Panc1 (cell line): ENCODE measurements around the gene MICAL2. TPM values are rescaled to one million over a fixed set of nuclear protein-coding genes. Genes with fewer than 3 reads are reported as not detected.

Experiments
- ATAC-seq: fragments of 200-7000 bp; cut with Tn5 transposase; 2 replicates; pipeline ENCODE4 v1.9.1; 2020; ENCODE audit warnings: mild to moderate bottlenecking, moderate library complexity
- BruUV-seq: library from RNA; stranded (reverse); fragments of 400-500 nt; replicated peaks from 2 replicates; lab custom pipeline; 2021; lab: Mats Ljungman, UMichigan
- CTCF ChIA-PET: fragments of 300-600 bp; sonication (Branson Sonifier 250); formaldehyde crosslinking; loops from one replicate; lab custom pipeline; 2022; ENCODE audit warnings: antibody characterized with exemption; lab: Charles Lee
- POLR2A ChIA-PET: fragments of 300-600 bp; sonication (Branson Sonifier 250); formaldehyde crosslinking; loops from one replicate; lab custom pipeline; 2022; ENCODE audit warnings: antibody characterized with exemption; lab: Charles Lee
- DNase-seq: peaks from one replicate; pipeline ENCODE4 v3.0.0-alpha.2; 2010; ENCODE audit warnings: low read depth, low spot score
- H3K27ac ChIP-seq: 2 replicates; pipeline ENCODE4 v1.5.1; 2011; ENCODE audit warnings: mild to moderate bottlenecking, low read length, inconsistent platforms
- H3K27me3 ChIP-seq: fragments of 200-500 bp; sonication (Bioruptor generic); 2 replicates; pipeline ENCODE4 v1.6.0; 2014; ENCODE audit warnings: low read length, inconsistent platforms; ENCODE audit not compliant: control insufficient read depth, insufficient read depth
- H3K36me3 ChIP-seq: fragments of 200-500 bp; sonication (Bioruptor generic); 2 replicates; pipeline ENCODE4 v1.5.1; 2014; ENCODE audit warnings: inconsistent platforms, mild to moderate bottlenecking, low read length, moderate library complexity; ENCODE audit not compliant: control insufficient read depth, insufficient read depth
- H3K4me1 ChIP-seq: 2 replicates; pipeline ENCODE4 v1.5.1; 2011; ENCODE audit warnings: inconsistent platforms, mild to moderate bottlenecking, low read length, moderate library complexity; ENCODE audit not compliant: control insufficient read depth, insufficient read depth
- H3K4me3 ChIP-seq, 2 experiments: 2 replicates each; pipeline ENCODE4 v1.5.1; 2011 to 2012; ENCODE audit warnings: low read depth in 2 of 2, low read length in 2 of 2, mild to moderate bottlenecking in 2 of 2, inconsistent platforms in 1 of 2, moderate library complexity in 1 of 2
- H3K9me3 ChIP-seq: fragments of 200-500 bp; sonication (Bioruptor generic); 2 replicates; pipeline ENCODE4 v1.5.1; 2014; ENCODE audit warnings: low read depth, mild to moderate bottlenecking, inconsistent platforms, low read length, moderate library complexity; ENCODE audit not compliant: control insufficient read depth, insufficient read depth
- POLR2AphosphoS5 ChIP-seq: IDR thresholded peaks from 2 replicates; pipeline ENCODE4 v1.6.1; 2012; ENCODE audit warnings: mild to moderate bottlenecking, low read depth, low read length, moderate library complexity
- SIN3A ChIP-seq: IDR thresholded peaks from 2 replicates; pipeline ENCODE4 v1.6.1; 2012; ENCODE audit warnings: low read depth, mild to moderate bottlenecking, low read length, moderate library complexity, borderline replicate concordance; ENCODE audit not compliant: insufficient read depth
- TCF7L2 ChIP-seq: IDR thresholded peaks from 2 replicates; pipeline ENCODE4 v1.6.1; 2011; ENCODE audit warnings: mild to moderate bottlenecking, low read depth, low read length, inconsistent platforms
- in situ Hi-C: cut with HindIII; loops from 2 replicates; pipeline ENCODE4 v1.10.0; 2016; ENCODE audit warnings: low sequenced_read_pairs, low pct_unique_long_range_greater_than_20kb
- intact Hi-C: fragments of 100-400 bp; cut with micrococcal nuclease; formaldehyde crosslinking; loops from one replicate; pipeline ENCODE4 v1.10.0; 2022; ENCODE audit not compliant: unreplicated experiment
- total RNA-seq: library from RNA; stranded (reverse); gene quantifications from one replicate; pipeline ENCODE4 v1.2.1, GENCODE V29; 2021; ENCODE audit not compliant: unreplicated experiment
- TF ChIP-seq, protein P1 (sequence below), 2 experiments: IDR thresholded peaks; 2 replicates each; pipeline ENCODE4 v1.6.1; 2011 to 2012; ENCODE audit warnings: low read depth in 2 of 2, control low read depth in 1 of 2, low read length in 1 of 2, mild to moderate bottlenecking in 1 of 2, moderate library complexity in 1 of 2; ENCODE audit not compliant: insufficient read depth in 1 of 2
- TF ChIP-seq, protein P2 (sequence below): fragments of 450-650 bp; IDR thresholded peaks from 2 replicates; pipeline ENCODE4 v1.5.1; 2017; ENCODE audit warnings: mild to moderate bottlenecking

The MICAL2 gene
- total RNA-seq, 1 experiment from 2014 or later: 199 TPM

DNA sequence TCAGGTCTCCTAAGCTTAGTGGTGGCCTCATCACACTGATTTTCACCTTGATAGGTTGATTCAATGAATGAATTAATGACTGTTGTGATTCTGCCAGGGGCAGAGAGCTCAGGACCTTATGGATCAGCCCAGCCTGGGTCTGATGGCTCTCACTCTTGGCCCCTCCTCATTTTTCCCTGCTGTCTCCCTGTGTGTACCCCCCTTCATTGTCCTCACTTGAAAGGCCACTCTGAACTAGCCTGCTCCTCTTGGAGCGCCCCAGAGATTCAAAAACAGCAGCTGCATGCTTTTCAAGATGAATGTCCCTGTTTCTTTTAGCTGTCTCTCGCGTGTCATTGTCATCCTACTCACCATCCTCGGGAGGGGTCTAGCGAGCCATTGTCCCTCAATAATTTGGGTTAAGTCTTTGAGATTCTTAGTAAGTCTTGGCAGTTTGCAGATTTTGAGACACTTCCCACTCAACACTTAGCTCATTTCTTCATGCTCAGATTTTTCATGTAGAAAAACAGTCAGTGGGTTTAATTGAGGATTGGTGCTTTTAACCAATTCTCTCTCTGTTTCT is 42.5 kb upstream of the MICAL2 start:
- Histone ChIP-seq H3K4me3 (no peak overlapping the region), H3K27me3 (no peaks in the 10 kb centered on the region), H3K27ac (peak overlapping the region; percentile 86), H3K4me1 (peaks cover 25% of the 10 kb centered on the region), H3K36me3 (no peaks in the 10 kb centered on the region), H3K9me3 (no peaks in the 10 kb centered on the region; the same call in 1 of the 2 replicates)
- POLR2A ChIA-PET: no interaction called here
- CTCF ChIA-PET: interaction anchor here (0.6 to 0.8 kb wide), 3 partner anchors 9 to 214 kb away, joined by 3 to 8 read pairs (median 3); no protein-coding TSS in a partner anchor
- no TSS peak for BruUV-seq
- in situ Hi-C loops (no loop called here), intact Hi-C loops (no loop called here)
- TF ChIP-seq, protein P1, sequence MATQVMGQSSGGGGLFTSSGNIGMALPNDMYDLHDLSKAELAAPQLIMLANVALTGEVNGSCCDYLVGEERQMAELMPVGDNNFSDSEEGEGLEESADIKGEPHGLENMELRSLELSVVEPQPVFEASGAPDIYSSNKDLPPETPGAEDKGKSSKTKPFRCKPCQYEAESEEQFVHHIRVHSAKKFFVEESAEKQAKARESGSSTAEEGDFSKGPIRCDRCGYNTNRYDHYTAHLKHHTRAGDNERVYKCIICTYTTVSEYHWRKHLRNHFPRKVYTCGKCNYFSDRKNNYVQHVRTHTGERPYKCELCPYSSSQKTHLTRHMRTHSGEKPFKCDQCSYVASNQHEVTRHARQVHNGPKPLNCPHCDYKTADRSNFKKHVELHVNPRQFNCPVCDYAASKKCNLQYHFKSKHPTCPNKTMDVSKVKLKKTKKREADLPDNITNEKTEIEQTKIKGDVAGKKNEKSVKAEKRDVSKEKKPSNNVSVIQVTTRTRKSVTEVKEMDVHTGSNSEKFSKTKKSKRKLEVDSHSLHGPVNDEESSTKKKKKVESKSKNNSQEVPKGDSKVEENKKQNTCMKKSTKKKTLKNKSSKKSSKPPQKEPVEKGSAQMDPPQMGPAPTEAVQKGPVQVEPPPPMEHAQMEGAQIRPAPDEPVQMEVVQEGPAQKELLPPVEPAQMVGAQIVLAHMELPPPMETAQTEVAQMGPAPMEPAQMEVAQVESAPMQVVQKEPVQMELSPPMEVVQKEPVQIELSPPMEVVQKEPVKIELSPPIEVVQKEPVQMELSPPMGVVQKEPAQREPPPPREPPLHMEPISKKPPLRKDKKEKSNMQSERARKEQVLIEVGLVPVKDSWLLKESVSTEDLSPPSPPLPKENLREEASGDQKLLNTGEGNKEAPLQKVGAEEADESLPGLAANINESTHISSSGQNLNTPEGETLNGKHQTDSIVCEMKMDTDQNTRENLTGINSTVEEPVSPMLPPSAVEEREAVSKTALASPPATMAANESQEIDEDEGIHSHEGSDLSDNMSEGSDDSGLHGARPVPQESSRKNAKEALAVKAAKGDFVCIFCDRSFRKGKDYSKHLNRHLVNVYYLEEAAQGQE (IDR thresholded peaks at IDR 0.05; ENCODE audit: insufficient read depth in 1 of 2, low read depth in 2 of 2, low read length in 1 of 2): no peak
- TF ChIP-seq POLR2AphosphoS5 (no peak), TCF7L2 (no peak), SIN3A (no peak)
- TF ChIP-seq, protein P2, sequence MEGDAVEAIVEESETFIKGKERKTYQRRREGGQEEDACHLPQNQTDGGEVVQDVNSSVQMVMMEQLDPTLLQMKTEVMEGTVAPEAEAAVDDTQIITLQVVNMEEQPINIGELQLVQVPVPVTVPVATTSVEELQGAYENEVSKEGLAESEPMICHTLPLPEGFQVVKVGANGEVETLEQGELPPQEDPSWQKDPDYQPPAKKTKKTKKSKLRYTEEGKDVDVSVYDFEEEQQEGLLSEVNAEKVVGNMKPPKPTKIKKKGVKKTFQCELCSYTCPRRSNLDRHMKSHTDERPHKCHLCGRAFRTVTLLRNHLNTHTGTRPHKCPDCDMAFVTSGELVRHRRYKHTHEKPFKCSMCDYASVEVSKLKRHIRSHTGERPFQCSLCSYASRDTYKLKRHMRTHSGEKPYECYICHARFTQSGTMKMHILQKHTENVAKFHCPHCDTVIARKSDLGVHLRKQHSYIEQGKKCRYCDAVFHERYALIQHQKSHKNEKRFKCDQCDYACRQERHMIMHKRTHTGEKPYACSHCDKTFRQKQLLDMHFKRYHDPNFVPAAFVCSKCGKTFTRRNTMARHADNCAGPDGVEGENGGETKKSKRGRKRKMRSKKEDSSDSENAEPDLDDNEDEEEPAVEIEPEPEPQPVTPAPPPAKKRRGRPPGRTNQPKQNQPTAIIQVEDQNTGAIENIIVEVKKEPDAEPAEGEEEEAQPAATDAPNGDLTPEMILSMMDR: no peak
- DNase-seq (no peak), ATAC-seq (no peak)

DNA sequence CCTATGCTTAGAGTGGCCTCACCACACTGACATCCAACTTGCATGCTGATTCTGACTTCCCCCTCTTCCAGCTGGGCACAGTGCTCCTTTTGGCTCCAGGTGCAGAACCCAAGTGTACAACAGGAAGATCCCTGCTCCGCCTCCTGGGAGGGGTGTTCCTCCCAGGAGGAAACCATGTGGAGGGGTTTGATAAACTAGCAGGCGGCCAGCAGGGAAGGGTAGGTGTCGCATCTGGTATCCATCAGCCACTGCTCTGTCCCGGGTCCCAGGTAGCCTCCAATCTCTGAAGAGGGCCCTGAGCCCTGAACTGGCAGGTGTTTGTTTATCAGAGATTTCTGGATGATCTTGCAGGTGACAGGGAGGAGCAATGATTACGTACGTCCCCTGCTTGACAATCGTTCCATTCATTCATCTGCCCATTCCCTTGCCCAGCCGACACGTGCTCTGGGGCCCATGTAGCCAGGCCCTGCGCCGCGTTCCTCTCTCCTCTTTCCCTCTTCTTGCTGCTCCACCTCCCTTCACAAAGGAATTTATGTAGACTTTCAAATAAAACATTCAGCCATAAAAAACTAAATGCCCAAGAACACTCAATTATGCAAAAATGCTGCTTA is 41.2 kb upstream of the MICAL2 start:
- ChIA-PET CTCF (no interaction called here), POLR2A (no interaction called here)
- Histone ChIP-seq H3K27ac (peak overlapping the region; percentile 58), H3K36me3 (no peaks in the 10 kb centered on the region), H3K27me3 (no peaks in the 10 kb centered on the region), H3K4me3 (no peak overlapping the region), H3K9me3 (no peaks in the 10 kb centered on the region; the same call in 1 of the 2 replicates), H3K4me1 (peaks cover 25% of the 10 kb centered on the region)
- intact Hi-C loops (no loop called here), in situ Hi-C loops (no loop called here)
- BruUV-seq: no TSS peak
- TF ChIP-seq, protein P1 (IDR thresholded peaks at IDR 0.05; ENCODE audit: insufficient read depth in 1 of 2, low read depth in 2 of 2, low read length in 1 of 2): no peak
- TF ChIP-seq, protein P2: no peak
- no peak for TF ChIP-seq TCF7L2
- no peak for TF ChIP-seq POLR2AphosphoS5
- no peak for TF ChIP-seq SIN3A
- DNase-seq: no peak
- no peak for ATAC-seq
